CD8-positive, alpha-beta memory T cell (primary cell): ENCODE measurements around the gene HES5. TPM values are rescaled to one million over a fixed set of nuclear protein-coding genes. Genes with fewer than 3 reads are reported as not detected.
"Not testable (repeated sequence)": the region's sequence is repeated elsewhere in the genome, so short reads cannot be mapped to it uniquely, and the experiment has no call there.

ENCODE experiments used
- CTCF ChIA-PET: fragments of 350-600 bp; sonication (Branson Sonifier 250); formaldehyde crosslinking; loops from one replicate; lab custom pipeline; 2021; ENCODE audit warnings: antibody characterized with exemption; lab: Charles Lee
- POLR2A ChIA-PET: fragments of 350-600 bp; sonication (Branson Sonifier 250); formaldehyde crosslinking; loops from one replicate; lab custom pipeline; 2021; ENCODE audit warnings: antibody characterized with exemption; lab: Charles Lee
- DNase-seq, 5 donors: peaks; one replicate each; pipeline versions ENCODE4 v3.0.0 to v3.0.0-alpha.2; 2020 to 2022; ENCODE audit warnings: mixed read lengths in 1 of 5
- H3K27ac ChIP-seq: one replicate; pipeline ENCODE4 v1.7.0; 2013; ENCODE audit warnings: low read depth, mild to moderate bottlenecking, low read length, moderate library complexity
- H3K27me3 ChIP-seq: 2 replicates; pipeline ENCODE4 v1.7.0; 2013; ENCODE audit warnings: low read length, mild to moderate bottlenecking; ENCODE audit not compliant: insufficient read depth, poor library complexity, severe bottlenecking
- H3K36me3 ChIP-seq: 2 replicates; pipeline ENCODE4 v1.7.0; 2013; ENCODE audit warnings: mild to moderate bottlenecking, low read length, moderate library complexity; ENCODE audit not compliant: insufficient read depth
- H3K4me1 ChIP-seq: 2 replicates; pipeline ENCODE4 v1.7.0; 2013; ENCODE audit warnings: mild to moderate bottlenecking, low read length, moderate library complexity; ENCODE audit not compliant: insufficient read depth
- H3K4me3 ChIP-seq: 2 replicates; pipeline ENCODE4 v1.7.0; 2013; ENCODE audit warnings: mild to moderate bottlenecking, low read length
- H3K9me3 ChIP-seq: 2 replicates; pipeline ENCODE4 v1.7.0; 2013; ENCODE audit warnings: mild to moderate bottlenecking, low read length
- H3K27ac Mint-ChIP-seq, 8 donors: one replicate each; pipeline ENCODE4 v1.8.0; 2020 to 2021; ENCODE audit warnings: mixed read lengths in 8 of 8, mild to moderate bottlenecking in 6 of 8, inconsistent platforms in 3 of 8, moderate library complexity in 3 of 8
- H3K27me3 Mint-ChIP-seq, 2 donors: one replicate each; pipeline ENCODE4 v1.8.0; 2020 to 2021; ENCODE audit warnings: mixed read lengths in 2 of 2, mild to moderate bottlenecking in 1 of 2, moderate library complexity in 1 of 2
- H3K36me3 Mint-ChIP-seq, 3 donors: one replicate each; pipeline ENCODE4 v1.8.0; 2020 to 2021; ENCODE audit warnings: mixed read lengths in 3 of 3, inconsistent platforms in 1 of 3, mild to moderate bottlenecking in 1 of 3
- H3K4me1 Mint-ChIP-seq, 3 donors: one replicate each; pipeline ENCODE4 v1.8.0; 2020 to 2021; ENCODE audit warnings: mixed read lengths in 3 of 3, inconsistent platforms in 1 of 3, mild to moderate bottlenecking in 1 of 3
- H3K4me3 Mint-ChIP-seq, 7 donors: one replicate each; pipeline ENCODE4 v1.8.0; 2020 to 2021; ENCODE audit warnings: mixed read lengths in 7 of 7, mild to moderate bottlenecking in 6 of 7, moderate library complexity in 4 of 7, inconsistent platforms in 2 of 7
- H3K9me3 Mint-ChIP-seq, 5 donors: one replicate each; pipeline ENCODE4 v1.8.0; 2020 to 2022; ENCODE audit warnings: mixed read lengths in 5 of 5, mild to moderate bottlenecking in 3 of 5, moderate library complexity in 2 of 5, inconsistent platforms in 1 of 5
- polyA plus RNA-seq: library from polyadenylated mRNA; unstranded; fragments of 300-500 nt; fragmentation: Illumina TruSeq; gene quantifications from one replicate; pipeline ENCODE4 v1.2.3, GENCODE V29; 2021
- total RNA-seq, 2 experiments: library from RNA; stranded (reverse); gene quantifications; one replicate each; pipeline ENCODE4 v1.2.3, GENCODE V29; 2021

HES5 gene
- total and polyA plus RNA-seq, 3 experiments from 2014 or later: not detected

DNA sequence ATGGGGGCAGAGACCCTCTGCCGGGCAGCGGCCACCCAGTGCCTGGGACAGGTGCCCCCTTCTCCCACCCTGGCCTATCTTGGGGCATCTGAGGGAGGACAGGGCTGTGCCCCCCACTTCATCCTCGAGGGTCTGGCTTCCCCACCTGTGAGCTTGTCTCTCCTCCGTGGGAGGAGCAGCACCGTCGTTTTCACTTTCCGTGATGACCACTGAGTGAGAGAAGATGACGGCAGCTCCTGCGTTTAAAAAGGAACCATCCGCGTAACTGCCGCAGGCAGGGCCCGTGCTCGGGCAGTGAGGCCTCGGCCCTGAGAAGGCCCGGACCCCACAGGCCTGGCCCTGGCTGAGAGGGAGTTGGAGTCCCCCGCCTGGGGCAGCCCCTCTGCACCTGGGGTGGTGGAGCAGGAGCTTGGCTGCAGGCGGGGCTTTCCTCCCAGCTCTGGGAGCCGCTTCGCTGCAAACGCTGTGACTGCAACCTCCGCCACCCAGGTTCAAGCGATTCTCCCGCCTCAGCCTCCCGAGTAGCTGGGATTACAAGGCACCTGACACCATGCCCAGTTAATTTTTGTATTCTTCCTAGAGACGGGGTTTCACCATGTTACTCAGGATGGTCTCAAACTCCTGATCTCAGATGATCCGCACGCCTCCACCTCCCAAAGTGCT, 19.4 kb upstream of the HES5 start:
- not testable (repeated sequence) for H3K27me3 Mint-ChIP-seq, H3K9me3 Mint-ChIP-seq, H3K36me3 Mint-ChIP-seq, H3K9me3 ChIP-seq, DNase-seq, H3K36me3 ChIP-seq, H3K27me3 ChIP-seq
- peak overlapping the region; percentile 68 for H3K4me3 ChIP-seq
- Mint-ChIP-seq H3K4me1 (peaks cover 14 to 42% (median 19%) of the 10 kb centered on the region in 3 donors), H3K27ac (peak overlapping the region; percentile 96 to 100 (median 97)), H3K4me3 (peak overlapping the region in 2 of 7 donors; percentile 92 to 97)
- peak overlapping the region; percentile 92 for H3K27ac ChIP-seq
- POLR2A ChIA-PET: interaction anchor here (4.2 to 4.6 kb wide), 3 partner anchors 24 to 137 kb away, joined by 18 to 87 read pairs (median 48); partner anchors contain the start of genes PANK4, PEX10 and PRXL2B
- CTCF ChIA-PET: interaction anchor here (1.2 to 10.9 kb wide), 5 partner anchors 9 to 136 kb away, joined by 3 to 134 read pairs (median 27); partner anchors contain the start of genes HES5, PANK4, PEX10 and PRXL2B
- peaks cover 28% of the 10 kb centered on the region for H3K4me1 ChIP-seq

DNA sequence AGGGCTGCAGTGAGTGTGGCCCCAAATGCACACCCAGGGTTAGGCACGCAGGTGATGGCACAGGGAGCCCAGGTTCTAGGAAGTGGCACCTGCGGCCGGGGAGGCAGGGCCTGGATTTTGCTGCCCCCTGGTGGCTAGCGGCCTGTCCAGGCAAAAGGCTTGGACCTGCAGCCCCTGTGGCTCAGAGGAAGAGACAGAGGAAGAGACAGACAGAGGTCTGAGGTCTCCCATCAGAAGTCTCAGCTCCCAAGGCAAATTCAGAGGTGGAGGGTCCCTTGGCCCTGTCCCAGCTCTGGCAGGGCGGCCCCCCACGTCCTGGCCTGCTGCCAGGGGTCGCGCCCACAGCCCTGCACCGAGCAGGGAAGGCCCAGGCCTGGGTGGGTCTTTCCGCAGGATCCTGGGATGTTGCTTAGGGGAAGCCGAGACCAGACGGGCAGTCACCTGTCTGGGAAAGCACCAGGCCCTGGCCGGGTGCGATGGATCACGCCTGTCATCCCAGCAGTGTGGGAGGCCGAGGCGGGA, 18.1 kb upstream of the HES5 start:
- DNase-seq: peak; percentile 75 to 88 (median 77)
- Mint-ChIP-seq H3K4me1 (peaks cover 13 to 44% (median 18%) of the 10 kb centered on the region in 3 donors), H3K27me3 (no peaks in the 10 kb centered on the region), H3K9me3 (no peaks in the 10 kb centered on the region), H3K36me3 (peaks cover 0 to 2% (median 0%) of the 10 kb centered on the region in 3 donors), H3K27ac (peak overlapping the region; percentile 96 to 100 (median 97)), H3K4me3 (peak overlapping the region; percentile 91 to 98 (median 94))
- no peaks in the 10 kb centered on the region for H3K36me3 ChIP-seq
- ChIA-PET CTCF (interaction anchor here (0.9 to 10.9 kb wide), 15 partner anchors 8 to 353 kb away, joined by 3 to 134 read pairs (median 5); partner anchors contain the start of genes FAAP20, HES5, MORN1 and PANK4), POLR2A (interaction anchor here (0.6 to 4.6 kb wide), 13 partner anchors 8 to 353 kb away, joined by 3 to 87 read pairs (median 7); partner anchors contain the start of genes FAAP20, MORN1, PANK4 and PEX10)
- H3K27me3 ChIP-seq: no peaks in the 10 kb centered on the region
- H3K4me3 ChIP-seq: peak overlapping the region; percentile 96
- H3K9me3 ChIP-seq: no peaks in the 10 kb centered on the region
- peak overlapping the region; percentile 92 for H3K27ac ChIP-seq
- peaks cover 39% of the 10 kb centered on the region for H3K4me1 ChIP-seq

DNA sequence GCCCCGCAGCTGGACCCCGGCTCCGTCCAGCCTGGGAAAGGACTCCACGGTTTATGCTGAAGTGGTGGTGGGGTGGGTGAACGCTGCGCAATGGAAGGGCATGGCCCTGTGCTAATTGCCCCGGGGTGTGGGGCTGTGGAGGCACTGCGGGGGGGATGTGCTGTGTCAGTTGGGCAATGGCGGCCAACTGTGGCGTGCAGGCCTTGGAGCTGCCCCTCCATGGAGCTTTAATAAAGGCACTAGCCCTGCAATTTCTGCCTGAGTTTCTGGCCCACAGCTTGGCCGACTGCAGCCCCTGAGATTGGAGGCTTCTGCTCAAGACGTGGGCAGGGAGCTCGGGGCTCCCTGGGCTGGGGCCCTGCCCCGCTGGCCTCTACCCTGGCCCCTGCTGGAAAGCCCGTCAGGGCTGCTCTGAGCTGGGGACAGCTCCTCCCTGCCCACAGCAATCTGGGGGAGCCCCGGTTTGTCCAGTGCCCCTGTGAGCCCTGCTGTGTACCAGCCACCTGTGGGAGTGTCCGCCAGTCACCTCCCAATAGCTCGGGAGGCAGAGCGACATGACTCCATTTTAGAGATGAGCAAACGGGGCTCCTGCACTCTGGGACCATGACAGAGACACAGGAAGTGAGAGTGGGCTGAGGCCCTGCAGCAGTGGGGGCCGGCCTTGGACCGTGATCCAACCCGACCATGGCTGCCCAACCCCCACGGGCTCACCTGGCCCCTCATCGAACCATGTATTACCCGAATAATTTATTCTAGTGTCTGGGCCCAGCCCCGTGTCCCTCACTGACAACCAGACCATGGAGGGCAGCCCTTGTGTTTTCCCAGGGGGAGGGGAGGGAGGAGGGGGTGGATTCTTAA, 17.4 kb upstream of the HES5 start:
- Mint-ChIP-seq H3K36me3 (peaks cover 0 to 2% (median 0%) of the 10 kb centered on the region in 3 donors), H3K27ac (peak overlapping the region; percentile 96 to 100 (median 97)), H3K9me3 (no peaks in the 10 kb centered on the region), H3K4me1 (peaks cover 13 to 44% (median 18%) of the 10 kb centered on the region in 3 donors), H3K4me3 (peak overlapping the region; percentile 91 to 98 (median 94)), H3K27me3 (no peaks in the 10 kb centered on the region)
- peaks cover 40% of the 10 kb centered on the region for H3K4me1 ChIP-seq
- no peaks in the 10 kb centered on the region for H3K9me3 ChIP-seq
- peak; percentile 36 to 75 (median 51) for DNase-seq
- H3K27me3 ChIP-seq: no peaks in the 10 kb centered on the region
- peak overlapping the region; percentile 96 for H3K4me3 ChIP-seq
- ChIA-PET CTCF (interaction anchor here (0.8 to 10.9 kb wide), 16 partner anchors 9 to 356 kb away, joined by 3 to 134 read pairs (median 5); partner anchors contain the start of genes FAAP20, HES5, MORN1 and PANK4), POLR2A (interaction anchor here (0.7 to 4.6 kb wide), 13 partner anchors 9 to 352 kb away, joined by 3 to 87 read pairs (median 6); partner anchors contain the start of genes FAAP20, MORN1, PANK4 and PEX10)
- peak overlapping the region; percentile 92 for H3K27ac ChIP-seq
- no peaks in the 10 kb centered on the region for H3K36me3 ChIP-seq

DNA sequence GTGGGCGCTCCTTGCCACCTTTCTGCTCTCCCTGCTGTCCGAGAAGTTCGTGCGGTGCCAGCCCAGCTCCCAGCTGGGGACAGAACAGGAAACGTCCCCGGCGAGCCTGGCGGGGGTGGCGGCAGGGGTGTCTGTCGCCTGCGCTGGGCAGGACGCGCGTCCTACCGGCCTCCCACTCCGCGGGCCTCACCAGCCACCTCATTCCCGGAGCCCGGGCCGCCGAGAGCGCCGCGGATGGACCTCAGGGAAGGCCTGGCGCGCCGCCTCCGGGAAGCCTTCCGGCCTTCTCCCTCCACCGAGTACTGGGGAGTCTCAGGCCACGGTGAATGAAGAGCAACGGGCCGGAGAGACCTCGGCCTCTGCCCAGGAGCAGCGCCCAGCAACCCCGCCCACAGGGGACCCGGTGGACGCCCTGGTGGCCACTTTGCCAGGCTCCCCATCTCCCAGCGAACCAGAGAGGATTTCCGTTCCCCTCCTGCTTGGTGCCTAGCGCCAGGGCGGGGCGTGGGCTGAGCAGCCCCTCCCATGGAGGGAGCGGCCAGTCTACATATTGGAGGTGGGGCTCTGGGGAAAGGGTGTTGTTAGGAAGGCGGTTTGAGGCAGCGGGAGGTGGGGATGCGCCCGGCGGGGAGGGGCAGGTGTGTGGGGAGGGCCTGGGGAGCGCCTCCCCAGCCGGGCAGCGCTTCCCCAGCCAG, 16.6 kb upstream of the HES5 start:
- Mint-ChIP-seq H3K4me3 (peak overlapping the region; percentile 91 to 98 (median 94)), H3K4me1 (peaks cover 13 to 47% (median 18%) of the 10 kb centered on the region in 3 donors)
- CTCF ChIA-PET: interaction anchor here (0.8 to 10.9 kb wide), 16 partner anchors 9 to 355 kb away, joined by 3 to 134 read pairs (median 6); partner anchors contain the start of genes FAAP20, HES5, MORN1 and PANK4

GRCh38 chr1:2545754-2546514, 15.9 kb upstream of the HES5 start:
- peak overlapping the region; percentile 92 for H3K27ac ChIP-seq
- no peaks in the 10 kb centered on the region for H3K27me3 ChIP-seq
- peak; percentile 86 to 92 (median 88) for DNase-seq
- H3K4me1 ChIP-seq: peaks cover 52% of the 10 kb centered on the region
- H3K4me1 Mint-ChIP-seq: peaks cover 13 to 53% (median 19%) of the 10 kb centered on the region in 3 donors
- POLR2A ChIA-PET: interaction anchor here (0.8 to 4.6 kb wide), 10 partner anchors 10 to 133 kb away, joined by 3 to 87 read pairs (median 8); partner anchors contain the start of genes PANK4, PEX10, PRXL2B and TNFRSF14
- CTCF ChIA-PET: interaction anchor here (0.8 to 10.9 kb wide), 7 partner anchors 10 to 351 kb away, joined by 3 to 134 read pairs (median 19); partner anchors contain the start of genes FAAP20, HES5, PANK4 and PEX10
- peaks cover 0 to 2% (median 0%) of the 10 kb centered on the region in 3 donors for H3K36me3 Mint-ChIP-seq
- no peaks in the 10 kb centered on the region for H3K9me3 ChIP-seq
- no peaks in the 10 kb centered on the region for H3K27me3 Mint-ChIP-seq
- H3K4me3 Mint-ChIP-seq: peak overlapping the region; percentile 91 to 98 (median 94)
- H3K9me3 Mint-ChIP-seq: no peaks in the 10 kb centered on the region
- H3K4me3 ChIP-seq: peak overlapping the region; percentile 96
- no peaks in the 10 kb centered on the region for H3K36me3 ChIP-seq
- peak overlapping the region; percentile 50 to 100 (median 96) for H3K27ac Mint-ChIP-seq

More for the DNA sequence above, 16.6 kb upstream of the HES5 start:
- Histone ChIP-seq H3K27ac (peak overlapping the region; percentile 92), H3K4me3 (peak overlapping the region; percentile 96), H3K4me1 (peaks cover 44% of the 10 kb centered on the region), H3K9me3 (no peaks in the 10 kb centered on the region), H3K36me3 (no peaks in the 10 kb centered on the region), H3K27me3 (no peaks in the 10 kb centered on the region)
- H3K27me3 Mint-ChIP-seq: no peaks in the 10 kb centered on the region
- POLR2A ChIA-PET: interaction anchor here (0.7 to 4.6 kb wide), 15 partner anchors 10 to 352 kb away, joined by 3 to 87 read pairs (median 7); partner anchors contain the start of genes FAAP20, MORN1, PANK4 and PEX10
- DNase-seq: peak; percentile 76 to 92 (median 86)
- no peaks in the 10 kb centered on the region for H3K9me3 Mint-ChIP-seq
- peaks cover 0 to 2% (median 0%) of the 10 kb centered on the region in 3 donors for H3K36me3 Mint-ChIP-seq
- H3K27ac Mint-ChIP-seq: peak overlapping the region; percentile 96 to 100 (median 97)

GRCh38 chr1:2544875-2545640, 15.0 kb upstream of the HES5 start:
- Mint-ChIP-seq H3K4me3 (peak overlapping the region in 3 of 7 donors; percentile 10 to 45 (median 36)), H3K27me3 (no peaks in the 10 kb centered on the region), H3K36me3 (peaks cover 0 to 2% (median 0%) of the 10 kb centered on the region in 3 donors), H3K9me3 (no peaks in the 10 kb centered on the region), H3K27ac (peak overlapping the region; percentile 12 to 97 (median 60)), H3K4me1 (peaks cover 13 to 53% (median 17%) of the 10 kb centered on the region in 3 donors)
- Histone ChIP-seq H3K4me1 (peaks cover 55% of the 10 kb centered on the region), H3K36me3 (no peaks in the 10 kb centered on the region), H3K27me3 (no peaks in the 10 kb centered on the region), H3K9me3 (no peaks in the 10 kb centered on the region), H3K4me3 (no peak overlapping the region), H3K27ac (peak overlapping the region; percentile 70)
- POLR2A ChIA-PET: interaction anchor here (1.2 to 4.6 kb wide), 7 partner anchors 11 to 130 kb away, joined by 3 to 87 read pairs (median 7); partner anchors contain the start of genes PANK4, PRXL2B and TNFRSF14
- DNase-seq: no peak
- CTCF ChIA-PET: interaction anchor here (1.2 to 10.9 kb wide), 5 partner anchors 11 to 350 kb away, joined by 6 to 134 read pairs (median 19); partner anchors contain the start of genes FAAP20, HES5, PANK4 and PRXL2B
